ENCODE measurements around the gene OBP2B. TPM values are rescaled to one million over a fixed set of nuclear protein-coding genes. Genes with fewer than 3 reads are reported as not detected.
"Not testable (repeated sequence)": the region's sequence is repeated elsewhere in the genome, so short reads cannot be mapped to it uniquely, and the experiment has no call there.

Gene OBP2B
- total RNA-seq, result not detected
- long read RNA-seq, result 0 reads

- ATAC-seq; DNase-seq; intact Hi-C loops (cut with micrococcal nuclease): not testable (repeated sequence)
Measured at GRCh38 chr9:133208880-133209300, at the start of gene OBP2B. Gene OBP2B, minus strand, starts transcription at chr9:133209250. Its CDS starts 51 bp downstream, at chr9:133209199.

- intact Hi-C loops (cut with micrococcal nuclease), result no loop called here
- no peak for DNase-seq
- no peak for ATAC-seq
Measured at GRCh38 chr9:133258061-133259015, 49.3 kb upstream of the OBP2B start.

- peak; percentile 72 for DNase-seq
- intact Hi-C loops (cut with micrococcal nuclease), result no loop called here
Measured at GRCh38 chr9:133257465-133257956, 48.5 kb upstream of the OBP2B start.

GRCh38 chr9:133256686-133257091, 47.6 kb upstream of the OBP2B start:
- intact Hi-C loops (cut with micrococcal nuclease), result no loop called here
- ATAC-seq (peak; percentile 70), DNase-seq (peak; percentile 52)

More at GRCh38 chr9:133257465-133257956, 48.5 kb upstream of the OBP2B start:
- peak; percentile 62 for ATAC-seq

GRCh38 chr9:133256136-133256461, 47.0 kb upstream of the OBP2B start:
- DNase-seq (no peak), ATAC-seq (no peak)
- intact Hi-C loops (cut with micrococcal nuclease), result no loop called here

- ATAC-seq (no peak), DNase-seq (no peak)
- intact Hi-C loops (cut with micrococcal nuclease), result no loop called here
Measured at GRCh38 chr9:133255371-133256135, 46.5 kb upstream of the OBP2B start.

GRCh38 chr9:133254471-133254870, 45.4 kb upstream of the OBP2B start:
- no peak for ATAC-seq
- intact Hi-C loops (cut with micrococcal nuclease), result no loop called here
- no peak for DNase-seq

GRCh38 chr9:133253268-133253667, 44.2 kb upstream of the OBP2B start:
- intact Hi-C loops (cut with micrococcal nuclease), result no loop called here
- ATAC-seq, result no peak
- no peak for DNase-seq

GRCh38 chr9:133252301-133253020, 43.4 kb upstream of the OBP2B start:
- DNase-seq (no peak), ATAC-seq (peak; percentile 53)
- intact Hi-C loops (cut with micrococcal nuclease), result no loop called here

GRCh38 chr9:133251773-133252172, 42.7 kb upstream of the OBP2B start:
- intact Hi-C loops (cut with micrococcal nuclease), result no loop called here
- no peak for ATAC-seq
- no peak for DNase-seq

- intact Hi-C loops (cut with micrococcal nuclease); ATAC-seq; DNase-seq: not testable (repeated sequence)
Measured at GRCh38 chr9:133251221-133251620, 42.2 kb upstream of the OBP2B start.

GRCh38 chr9:133250741-133251170, 41.7 kb upstream of the OBP2B start:
- ATAC-seq, result no peak
- DNase-seq, result no peak
- intact Hi-C loops (cut with micrococcal nuclease), result no loop called here

- intact Hi-C loops (cut with micrococcal nuclease), result no loop called here
- ATAC-seq (no peak), DNase-seq (no peak)
Measured at GRCh38 chr9:133249337-133249736, 40.3 kb upstream of the OBP2B start.

GRCh38 chr9:133248726-133249295, 39.8 kb upstream of the OBP2B start:
- intact Hi-C loops (cut with micrococcal nuclease), result no loop called here
- no peak for DNase-seq
- ATAC-seq, result no peak

- ATAC-seq (no peak), DNase-seq (no peak)
- intact Hi-C loops (cut with micrococcal nuclease), result no loop called here
Measured at GRCh38 chr9:133247632-133248031, 38.6 kb upstream of the OBP2B start.

GRCh38 chr9:133246991-133247390, 37.9 kb upstream of the OBP2B start:
- DNase-seq (no peak), ATAC-seq (no peak)
- intact Hi-C loops (cut with micrococcal nuclease), result no loop called here

GRCh38 chr9:133246562-133246961, 37.5 kb upstream of the OBP2B start:
- ATAC-seq (no peak), DNase-seq (no peak)
- intact Hi-C loops (cut with micrococcal nuclease), result no loop called here

- intact Hi-C loops (cut with micrococcal nuclease), result no loop called here
- no peak for DNase-seq
- ATAC-seq, result no peak
Measured at GRCh38 chr9:133242991-133243390, 33.9 kb upstream of the OBP2B start.

GRCh38 chr9:133242241-133242640, 33.2 kb upstream of the OBP2B start:
- DNase-seq (no peak), ATAC-seq (no peak)
- intact Hi-C loops (cut with micrococcal nuclease), result no loop called here
